HG03575 (cell line): ENCODE data around the gene TTC23.

Experiments
- ATAC-seq: cut with Tn5 transposase; IDR thresholded peaks from one replicate; pipeline ENCODE4 v1.9.1; 2021; ENCODE audit not compliant: unreplicated experiment, insufficient number of reproducible peaks, low FRiP score; ENCODE audit errors: extremely low read depth

The TTC23 gene, protein sequence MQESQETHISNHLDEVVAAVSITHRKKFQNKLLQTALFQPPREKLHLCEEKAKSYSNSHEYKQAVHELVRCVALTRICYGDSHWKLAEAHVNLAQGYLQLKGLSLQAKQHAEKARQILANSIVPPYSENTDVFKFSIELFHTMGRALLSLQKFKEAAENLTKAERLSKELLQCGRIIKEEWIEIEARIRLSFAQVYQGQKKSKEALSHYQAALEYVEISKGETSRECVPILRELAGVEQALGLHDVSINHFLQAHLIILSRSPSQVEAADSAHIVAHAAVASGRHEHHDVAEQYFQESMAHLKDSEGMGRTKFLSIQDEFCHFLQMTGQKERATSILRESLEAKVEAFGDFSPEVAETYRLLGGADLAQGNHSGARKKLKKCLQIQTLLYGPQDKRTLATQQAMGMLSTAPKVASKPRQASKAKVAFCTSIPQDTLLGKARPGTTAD

DNA sequence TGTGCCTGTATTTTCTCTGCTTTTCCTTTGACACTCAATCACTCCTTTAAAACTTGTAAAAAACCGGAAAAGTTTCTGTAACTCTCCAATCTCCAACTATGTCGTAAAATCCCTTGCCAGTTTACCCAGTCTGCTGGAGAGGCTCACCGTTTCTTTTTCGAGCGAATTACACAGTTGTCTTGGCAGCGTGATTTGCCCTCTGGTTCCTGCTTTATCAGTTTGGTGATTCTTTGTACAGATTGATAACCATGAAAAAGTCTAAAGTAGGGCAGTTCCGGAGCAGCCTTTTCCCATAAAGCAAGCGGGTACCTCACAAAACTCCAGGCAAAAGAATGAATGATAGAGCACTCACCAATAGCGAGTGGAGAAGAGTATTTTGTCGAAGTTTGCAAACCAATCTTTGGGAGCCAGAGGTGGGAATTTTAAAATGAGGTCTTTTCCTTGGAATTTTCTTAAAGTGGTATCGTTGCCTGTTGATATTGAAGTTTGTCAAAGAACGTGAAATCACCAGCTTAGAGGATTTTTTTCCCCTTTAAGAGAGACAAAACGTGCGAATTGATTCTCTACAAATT is at the start of gene TTC23:
Gene TTC23, minus strand, starts transcription at position 312 of the 572 bp plus-strand sequence. CDS start 20,869 bp downstream, outside the sequence.
- no peak for ATAC-seq

DNA sequence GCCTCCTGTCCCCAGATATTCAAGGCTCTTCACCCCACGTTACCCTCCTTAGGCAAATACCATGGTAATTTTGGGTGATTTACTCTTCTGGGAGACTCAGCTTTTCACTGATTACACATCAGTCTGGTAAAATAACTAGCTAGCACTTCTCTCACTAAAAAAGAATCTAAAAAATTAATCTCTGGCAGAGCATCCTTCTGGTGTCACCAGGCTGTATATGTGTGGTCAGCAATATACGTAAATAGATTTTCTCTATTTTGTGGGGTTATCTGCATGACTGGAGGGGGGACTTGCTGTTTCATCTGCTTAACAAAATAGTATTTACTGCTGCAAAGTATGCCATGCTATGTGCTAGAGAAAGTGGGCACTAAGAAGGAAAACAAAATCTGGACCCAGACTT is 47.0 kb upstream of the TTC23 start:
- no peak for ATAC-seq

DNA sequence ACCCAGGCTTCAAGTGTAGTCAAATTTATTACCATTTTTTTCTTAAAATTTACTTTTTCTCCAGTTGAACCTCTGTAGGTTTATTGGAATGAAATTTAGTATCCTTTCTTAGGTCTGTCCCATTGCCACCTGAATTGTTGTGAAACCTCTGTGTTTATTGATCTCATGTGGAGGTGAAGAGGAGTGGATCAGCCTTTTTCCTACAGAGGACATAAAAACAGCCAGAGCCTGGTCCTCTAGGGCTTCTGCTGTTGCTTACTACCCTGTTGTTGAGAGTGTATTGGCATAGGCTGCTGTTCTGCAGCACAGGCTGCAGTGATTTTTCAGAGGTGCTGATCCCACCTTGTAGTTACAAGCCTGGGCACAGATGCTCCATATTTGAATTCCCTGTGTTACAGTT is 46.5 kb upstream of the TTC23 start:
- no peak for ATAC-seq

DNA sequence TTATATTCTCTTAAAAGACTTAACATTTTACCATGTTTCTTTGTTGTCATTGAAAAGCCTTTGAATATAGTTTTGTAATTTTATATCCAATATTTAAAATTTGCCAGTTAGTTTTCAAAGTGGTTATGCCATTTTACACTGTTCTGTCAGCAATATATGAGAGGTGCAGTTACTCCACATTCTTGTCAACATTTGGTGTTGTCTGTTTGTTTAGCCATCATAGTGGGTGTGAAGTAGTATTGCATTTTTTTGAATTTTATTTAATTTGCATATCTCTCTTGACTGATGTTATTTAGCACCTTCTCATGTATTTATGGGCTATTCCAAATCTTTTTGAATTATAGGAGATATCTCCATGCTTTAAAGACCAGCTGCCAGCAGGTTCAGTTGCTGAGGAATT is 42.3 kb upstream of the TTC23 start:
- ATAC-seq, result no peak

DNA sequence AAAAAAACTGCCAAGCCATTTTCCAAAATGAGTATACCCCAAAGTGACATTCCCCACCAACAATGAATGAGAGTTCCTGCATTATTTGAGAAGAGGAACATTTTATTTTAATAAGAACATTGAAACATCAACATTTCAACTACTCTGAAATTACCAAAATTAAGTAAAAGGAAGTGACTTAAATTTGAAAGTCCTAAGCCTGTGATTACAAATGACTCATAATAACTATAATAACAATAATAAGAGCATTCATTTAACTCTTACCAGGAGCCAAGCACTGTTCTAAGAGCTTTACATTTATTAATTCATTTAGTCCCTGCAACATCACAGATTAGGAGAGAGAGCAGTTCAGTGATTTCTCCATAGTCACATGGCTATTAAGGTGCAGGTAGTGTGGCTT is 34.3 kb upstream of the TTC23 start:
- no peak for ATAC-seq

DNA sequence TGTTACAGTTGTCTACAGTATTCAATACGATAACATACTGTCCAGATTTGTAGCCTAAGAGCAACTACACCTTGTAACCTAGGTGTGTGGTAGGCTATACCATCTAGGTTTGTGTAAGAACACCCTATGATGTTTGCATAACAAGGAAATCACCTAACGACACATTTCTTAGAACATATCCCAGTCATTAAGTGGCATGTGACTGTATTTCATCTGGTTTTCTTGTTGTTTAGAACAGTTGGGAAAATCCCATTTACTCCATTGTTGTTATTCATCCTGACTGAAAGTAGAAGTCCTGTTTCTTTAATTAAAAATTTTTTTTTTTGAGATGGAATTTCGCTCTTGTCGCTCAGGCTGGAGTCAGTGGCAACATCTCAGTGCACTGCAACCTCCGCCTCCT is 33.2 kb upstream of the TTC23 start:
- no peak for ATAC-seq

DNA sequence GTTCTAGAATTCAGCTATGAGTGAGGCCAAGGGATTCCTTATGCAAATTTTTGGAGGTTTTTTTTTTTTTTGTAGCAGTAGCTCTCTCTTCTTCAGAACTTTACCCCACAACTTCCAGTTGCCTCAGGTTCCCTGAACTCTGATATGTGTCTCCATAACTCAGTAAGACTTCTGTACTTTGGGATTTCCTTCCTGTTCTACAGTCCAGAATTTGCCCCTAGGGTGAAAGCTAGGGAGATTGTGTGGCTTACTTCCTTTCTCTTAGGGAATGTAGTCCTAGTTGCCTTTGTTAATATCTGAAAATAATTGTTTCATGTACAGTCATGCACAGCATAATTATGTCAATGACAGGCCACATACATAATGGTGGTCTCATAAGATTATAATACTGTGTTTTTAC is 32.7 kb upstream of the TTC23 start:
- no peak for ATAC-seq

DNA sequence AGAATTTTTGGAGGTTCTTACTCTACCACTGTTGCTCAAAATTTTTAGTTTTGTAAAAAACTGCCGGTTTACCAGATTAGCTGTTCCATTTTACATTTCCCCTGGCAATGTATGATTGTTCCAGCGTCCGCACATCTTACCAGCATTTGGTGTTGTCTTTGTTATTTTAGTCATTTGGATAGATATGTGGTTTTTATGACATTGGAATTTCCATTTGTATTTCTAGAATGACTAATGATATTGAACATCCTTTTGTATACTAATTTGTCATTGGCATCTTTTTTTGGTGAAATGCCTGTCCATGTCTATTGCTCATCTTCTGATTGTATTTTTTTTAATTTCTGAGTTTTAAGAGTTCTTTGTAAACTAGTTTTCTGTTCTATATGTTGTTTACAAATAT is 30.4 kb upstream of the TTC23 start:
- ATAC-seq, result no peak

DNA sequence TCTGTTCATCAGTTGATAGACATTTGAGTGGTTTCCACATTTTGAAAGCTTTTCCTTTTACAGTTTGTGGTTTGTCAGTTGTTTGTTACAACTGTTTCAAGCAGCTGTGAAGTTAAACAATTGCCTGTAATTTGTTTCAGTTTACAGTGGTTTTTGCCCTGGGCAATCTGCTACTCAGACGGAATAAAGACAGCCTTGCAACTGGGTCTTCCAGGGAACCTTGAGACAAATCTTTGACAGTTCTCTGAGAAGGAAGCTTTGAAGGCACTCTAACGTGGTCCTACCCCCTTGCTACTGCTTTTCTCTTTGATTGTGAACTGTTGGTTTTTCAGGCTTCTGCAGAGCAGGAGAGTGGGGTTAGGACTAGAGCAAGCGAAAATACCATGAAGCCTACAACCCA is 29.9 kb upstream of the TTC23 start:
- no peak for ATAC-seq

DNA sequence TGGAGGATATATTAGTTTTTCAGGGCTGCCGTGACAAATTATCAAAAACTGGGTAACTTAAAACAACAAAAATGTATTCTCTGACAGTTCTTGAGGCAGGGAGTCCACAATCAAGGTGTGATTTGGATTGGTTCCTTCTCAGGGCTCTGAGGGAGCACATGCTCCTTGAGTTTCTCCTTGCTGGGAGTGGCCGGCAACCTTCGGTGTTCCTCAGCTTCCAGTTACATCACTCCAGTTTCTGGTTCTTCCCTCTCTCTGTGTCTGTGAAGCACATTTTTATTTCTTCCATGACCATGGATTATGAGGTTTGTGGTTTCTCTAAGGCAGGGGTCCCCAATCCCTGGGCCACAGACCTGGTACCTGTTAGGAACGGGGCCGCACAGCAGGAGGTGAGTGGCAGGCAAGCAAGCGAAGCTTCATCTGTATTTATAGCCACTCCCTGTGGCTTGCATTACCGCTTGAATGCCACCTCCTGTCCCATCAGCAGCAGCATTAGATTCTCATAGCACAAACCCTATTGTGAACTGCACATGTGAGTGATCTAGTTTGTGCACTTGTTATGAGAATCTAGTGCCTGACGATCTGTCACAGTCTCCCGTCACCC is 26.2 kb upstream of the TTC23 start:
- ATAC-seq, result no peak

DNA sequence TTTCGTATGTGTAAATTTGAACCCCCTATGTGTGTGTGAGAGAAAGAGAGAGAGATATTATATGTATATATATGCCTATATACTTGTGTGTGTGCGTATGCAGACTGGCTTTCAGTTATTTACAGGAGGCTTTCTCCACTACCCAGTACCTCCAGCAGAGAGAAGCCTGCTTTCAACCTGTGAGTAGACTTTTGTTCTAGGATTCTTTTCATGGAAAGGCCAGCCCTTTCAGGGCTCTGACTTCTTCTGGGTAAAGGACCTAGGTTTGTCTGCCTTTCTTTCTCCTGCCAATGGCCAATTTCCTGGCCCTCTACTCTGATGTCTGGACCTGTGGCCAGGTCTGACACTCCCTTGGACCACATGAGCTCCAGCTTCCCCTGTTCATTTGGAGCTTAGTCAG is 25.7 kb upstream of the TTC23 start:
- no peak for ATAC-seq

DNA sequence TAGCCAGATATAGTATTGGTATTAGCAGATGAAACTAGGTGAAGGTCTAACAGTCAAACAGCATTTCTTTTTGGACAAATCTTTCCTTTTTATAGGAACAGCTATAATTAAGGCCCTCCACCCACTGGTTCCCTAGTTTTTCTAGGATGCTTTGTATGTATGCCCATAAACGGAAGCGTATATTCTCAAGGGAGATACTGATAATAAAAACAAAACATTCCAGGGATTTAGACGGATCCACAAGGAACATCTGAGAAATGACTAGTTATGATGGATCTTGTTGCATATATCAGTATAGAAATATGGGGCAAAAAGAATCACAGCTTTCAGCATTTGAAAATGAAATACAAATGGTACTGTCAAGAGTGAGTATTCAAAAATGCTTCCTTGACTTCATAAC is 24.4 kb upstream of the TTC23 start:
- ATAC-seq, result no peak

DNA sequence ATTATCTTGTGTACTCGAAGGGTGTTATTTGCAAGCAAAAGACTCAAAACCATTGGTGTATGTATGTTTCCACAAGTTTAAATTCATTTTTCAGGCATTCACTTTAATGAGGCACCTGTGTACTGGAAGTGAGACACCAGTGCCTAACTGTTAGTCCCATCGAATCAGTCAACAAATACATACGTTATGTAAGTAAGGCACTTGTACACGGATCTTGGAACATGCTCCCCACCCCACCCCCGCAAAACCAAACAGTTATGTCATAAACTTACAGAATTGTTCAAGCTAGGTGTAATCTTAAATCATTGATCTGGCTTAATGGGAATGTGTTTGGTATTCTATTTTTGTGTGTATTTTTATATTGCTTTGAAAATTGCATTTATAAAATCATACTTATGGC is 19.1 kb upstream of the TTC23 start:
- ATAC-seq, result no peak

DNA sequence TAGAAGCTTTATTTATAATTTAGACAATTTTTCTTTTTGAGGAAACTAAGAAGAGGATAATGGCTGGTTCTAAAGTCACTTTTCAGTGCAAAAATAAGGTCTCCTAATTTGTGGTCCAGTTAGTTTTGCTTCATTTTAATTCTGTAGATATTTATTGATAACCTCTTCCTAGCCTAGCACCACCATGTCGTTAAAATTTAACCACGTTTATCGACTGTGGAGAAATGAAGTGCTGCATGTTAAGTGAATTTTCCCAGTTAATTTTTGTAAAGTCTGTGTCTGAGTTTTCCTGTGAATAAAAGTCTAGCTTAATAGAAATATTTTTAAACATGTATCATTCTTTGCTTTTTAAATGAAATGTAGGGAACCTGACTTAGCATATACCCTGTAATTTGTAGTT is 18.6 kb upstream of the TTC23 start:
- ATAC-seq, result no peak

DNA sequence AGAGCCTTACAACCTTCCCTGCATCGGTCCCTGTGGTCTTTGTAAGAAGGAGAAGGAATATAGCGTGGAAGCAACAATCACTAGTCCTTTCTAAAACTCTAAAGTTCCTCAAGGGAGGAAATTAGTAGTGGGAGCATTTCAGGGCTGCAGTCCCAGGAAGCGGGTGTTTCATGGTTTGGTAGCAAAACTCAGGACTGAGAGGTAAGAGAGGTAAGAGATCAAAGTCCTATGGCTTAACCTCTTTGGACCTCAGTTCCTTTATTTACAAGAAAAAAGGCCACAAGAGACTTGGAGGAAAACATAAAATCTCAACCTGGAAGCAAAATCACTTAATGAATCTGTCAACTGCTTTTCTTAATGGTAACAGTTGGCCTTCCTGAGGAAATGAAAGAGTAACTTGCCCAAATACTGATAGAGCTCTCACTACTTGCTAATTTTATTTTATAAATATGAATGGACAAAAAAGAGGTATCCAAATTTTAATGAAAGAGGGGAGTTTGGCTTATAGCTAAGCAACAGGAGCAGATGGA is 16.2 kb upstream of the TTC23 start:
- ATAC-seq, result no peak

DNA sequence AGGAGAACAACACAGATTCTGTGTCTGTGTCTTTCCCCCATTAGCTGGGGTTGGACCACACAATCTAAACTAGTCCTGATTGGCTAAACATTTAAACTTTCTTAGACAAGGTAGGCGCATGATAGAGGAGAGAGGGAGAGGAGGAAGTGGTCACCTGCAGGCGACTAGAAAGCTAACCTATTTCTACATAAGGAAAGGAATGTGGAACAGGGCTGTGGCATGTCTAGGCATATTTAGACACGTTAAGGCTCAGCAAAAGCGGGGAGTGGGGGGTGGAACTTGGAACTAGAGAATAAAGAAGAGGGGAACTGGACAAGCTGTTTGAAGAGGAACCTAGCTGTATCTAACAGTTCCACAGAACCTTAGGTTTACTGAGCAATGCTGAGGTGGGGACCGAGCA is 14.7 kb upstream of the TTC23 start:
- no peak for ATAC-seq

DNA sequence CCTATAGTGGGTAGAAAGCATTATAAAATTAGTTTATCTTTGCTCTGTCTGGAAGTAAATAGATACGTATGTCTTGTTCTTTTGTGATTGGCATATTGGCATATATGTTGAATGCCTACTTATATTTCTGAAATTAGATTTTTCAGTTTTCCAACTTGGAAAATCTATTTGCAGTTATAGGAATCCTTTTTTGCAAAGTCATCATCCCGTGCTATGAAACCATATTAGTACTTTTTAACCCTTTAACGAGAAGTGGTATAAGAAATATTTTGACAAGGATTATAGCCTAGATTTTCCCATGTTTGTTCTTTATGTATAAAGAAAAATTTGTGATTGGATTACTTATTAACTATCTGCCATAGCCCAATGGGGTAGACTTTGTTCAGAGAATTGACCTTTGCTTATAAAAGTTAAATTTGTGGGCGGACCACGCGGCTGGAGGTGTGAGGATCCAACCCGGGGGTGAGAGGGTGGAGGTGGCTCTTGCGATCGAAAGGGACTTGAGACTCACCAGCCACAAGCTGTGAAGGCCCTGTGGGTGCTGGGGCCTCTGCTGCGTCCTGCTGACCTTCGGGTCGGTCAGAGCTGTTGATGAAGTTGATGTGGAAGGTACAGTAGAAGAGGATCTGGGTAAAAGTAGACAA is 7.8 kb upstream of the TTC23 start:
- ATAC-seq, result no peak

DNA sequence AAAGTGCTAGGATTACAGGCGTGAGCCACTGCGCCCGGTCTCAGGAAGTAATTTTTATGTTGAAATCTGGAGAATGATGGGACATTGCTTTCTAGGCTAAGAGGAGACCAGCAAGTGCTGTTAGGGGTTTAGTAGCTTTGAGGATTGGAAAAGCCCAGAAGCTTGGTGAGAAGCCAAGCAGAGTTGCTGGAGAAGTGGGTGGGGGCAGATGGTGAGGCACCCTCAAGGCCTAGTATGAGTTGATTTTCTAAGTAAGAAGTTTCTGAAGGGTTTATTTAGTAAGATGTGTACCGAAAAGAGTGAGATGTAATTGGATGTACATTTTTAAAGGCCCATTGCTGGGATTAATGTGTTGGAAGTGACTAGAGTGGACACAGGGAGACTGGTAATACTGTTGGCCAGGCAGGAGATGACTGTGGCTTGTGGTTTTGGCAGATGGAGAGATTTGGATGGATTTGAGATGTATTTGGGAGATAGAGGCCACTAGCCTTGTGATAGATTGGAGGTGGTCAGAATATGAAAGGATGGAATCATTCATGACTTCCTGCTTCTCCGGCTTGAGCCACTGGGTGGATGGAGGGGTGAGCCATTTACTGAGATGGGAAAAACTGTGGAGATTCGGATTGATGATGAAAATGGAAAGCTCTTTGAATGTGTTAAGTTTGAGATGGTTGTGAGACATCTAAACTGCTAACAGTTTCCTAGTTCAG is 4.2 kb upstream of the TTC23 start:
- ATAC-seq, result no peak

DNA sequence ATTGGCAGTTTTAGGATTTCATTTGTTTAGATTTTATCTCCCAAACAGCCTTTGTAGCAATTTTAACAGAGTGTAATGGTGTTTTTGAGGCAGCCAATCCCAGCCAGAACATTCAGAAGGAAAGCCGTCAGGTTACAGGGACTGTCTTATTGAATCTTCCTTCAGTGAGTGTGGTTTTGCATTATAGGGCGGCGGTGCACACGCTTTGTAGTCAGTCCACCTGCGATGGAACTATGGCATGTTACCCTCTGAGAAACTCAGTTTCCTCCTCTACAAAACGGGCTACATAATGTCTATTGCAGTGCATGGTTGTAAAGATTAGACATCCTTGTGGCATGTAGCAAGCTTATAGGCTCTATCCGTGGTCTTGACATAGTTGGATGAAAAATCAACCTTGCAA is 2.9 kb upstream of the TTC23 start:
- no peak for ATAC-seq
